ENCODE data around the gene TMEM184B. TPM values are rescaled to one million over a fixed set of nuclear protein-coding genes. Genes with fewer than 3 reads are reported as not detected.
A peak's percentile ranks its signal among the peaks of the same experiment; 100 is the strongest.
"Not testable (repeated sequence)": the region's sequence is repeated elsewhere in the genome, so short reads cannot be mapped to it uniquely, and the experiment has no call there.

TMEM184B gene
- total RNA-seq, 1 donor from 2014 or later, result 26.5 TPM

DNA sequence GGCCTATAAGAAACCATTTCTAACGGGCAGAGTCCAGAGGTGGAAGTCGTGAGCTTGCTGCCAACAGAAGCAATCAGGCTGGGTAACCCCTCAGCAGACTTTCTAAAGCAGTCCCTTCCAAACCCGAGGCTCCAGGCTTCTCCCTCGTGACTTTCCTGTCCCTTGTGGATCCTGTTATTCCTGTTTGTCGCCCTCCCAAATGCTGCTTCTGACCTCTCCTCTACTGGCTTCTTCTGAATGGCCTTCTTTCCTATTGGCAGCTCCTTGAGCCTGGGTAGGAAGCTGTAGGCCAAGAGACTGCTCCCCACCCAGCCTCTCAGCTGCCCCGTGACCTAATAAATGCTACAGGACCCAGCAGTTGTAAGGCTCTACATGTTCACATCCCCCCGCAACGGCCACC lies 36.0 kb downstream of the TMEM184B start:
- no peak overlapping the region for H3K27ac ChIP-seq
- Mint-ChIP-seq H3K4me3 (no peak overlapping the region), H3K27ac (no peak overlapping the region), H3K27me3 (ENCODE audit: insufficient read depth, low read depth) (no peaks in the 10 kb centered on the region), H3K9me3 (no peaks in the 10 kb centered on the region), H3K36me3 (peaks cover 24% of the 10 kb centered on the region), H3K4me1 (peaks cover 27% of the 10 kb centered on the region)
- TF ChIP-seq, protein P1, sequence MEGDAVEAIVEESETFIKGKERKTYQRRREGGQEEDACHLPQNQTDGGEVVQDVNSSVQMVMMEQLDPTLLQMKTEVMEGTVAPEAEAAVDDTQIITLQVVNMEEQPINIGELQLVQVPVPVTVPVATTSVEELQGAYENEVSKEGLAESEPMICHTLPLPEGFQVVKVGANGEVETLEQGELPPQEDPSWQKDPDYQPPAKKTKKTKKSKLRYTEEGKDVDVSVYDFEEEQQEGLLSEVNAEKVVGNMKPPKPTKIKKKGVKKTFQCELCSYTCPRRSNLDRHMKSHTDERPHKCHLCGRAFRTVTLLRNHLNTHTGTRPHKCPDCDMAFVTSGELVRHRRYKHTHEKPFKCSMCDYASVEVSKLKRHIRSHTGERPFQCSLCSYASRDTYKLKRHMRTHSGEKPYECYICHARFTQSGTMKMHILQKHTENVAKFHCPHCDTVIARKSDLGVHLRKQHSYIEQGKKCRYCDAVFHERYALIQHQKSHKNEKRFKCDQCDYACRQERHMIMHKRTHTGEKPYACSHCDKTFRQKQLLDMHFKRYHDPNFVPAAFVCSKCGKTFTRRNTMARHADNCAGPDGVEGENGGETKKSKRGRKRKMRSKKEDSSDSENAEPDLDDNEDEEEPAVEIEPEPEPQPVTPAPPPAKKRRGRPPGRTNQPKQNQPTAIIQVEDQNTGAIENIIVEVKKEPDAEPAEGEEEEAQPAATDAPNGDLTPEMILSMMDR (IDR thresholded peaks at IDR 0.05), result no peak
- no peak for TF ChIP-seq EZH2phosphoT487 (IDR thresholded peaks at IDR 0.05)
- TF ChIP-seq EZH2 (IDR thresholded peaks at IDR 0.05), result no peak
- no peaks in the 10 kb centered on the region for H3K79me2 ChIP-seq (ENCODE audit: low read depth)
- no peaks in the 10 kb centered on the region for H4K20me1 ChIP-seq (ENCODE audit: low read depth)
- H3K9ac ChIP-seq, result no peak overlapping the region
- H3K9me3 ChIP-seq (ENCODE audit: low read depth), result no peaks in the 10 kb centered on the region
- H3K4me3 ChIP-seq, result no peak overlapping the region
- H3K36me3 ChIP-seq, result no peaks in the 10 kb centered on the region
- no peak for DNase-seq (ENCODE audit: low spot score)
- no peaks in the 10 kb centered on the region for H3K27me3 ChIP-seq
- H3K4me1 ChIP-seq, result peaks cover 13% of the 10 kb centered on the region
- no peak overlapping the region for H3K4me2 ChIP-seq
- H2AFZ ChIP-seq (replicated peaks), result no peak overlapping the region
- peaks cover 20% of the 10 kb centered on the region for H3F3A ChIP-seq (ENCODE audit: low read depth)

DNA sequence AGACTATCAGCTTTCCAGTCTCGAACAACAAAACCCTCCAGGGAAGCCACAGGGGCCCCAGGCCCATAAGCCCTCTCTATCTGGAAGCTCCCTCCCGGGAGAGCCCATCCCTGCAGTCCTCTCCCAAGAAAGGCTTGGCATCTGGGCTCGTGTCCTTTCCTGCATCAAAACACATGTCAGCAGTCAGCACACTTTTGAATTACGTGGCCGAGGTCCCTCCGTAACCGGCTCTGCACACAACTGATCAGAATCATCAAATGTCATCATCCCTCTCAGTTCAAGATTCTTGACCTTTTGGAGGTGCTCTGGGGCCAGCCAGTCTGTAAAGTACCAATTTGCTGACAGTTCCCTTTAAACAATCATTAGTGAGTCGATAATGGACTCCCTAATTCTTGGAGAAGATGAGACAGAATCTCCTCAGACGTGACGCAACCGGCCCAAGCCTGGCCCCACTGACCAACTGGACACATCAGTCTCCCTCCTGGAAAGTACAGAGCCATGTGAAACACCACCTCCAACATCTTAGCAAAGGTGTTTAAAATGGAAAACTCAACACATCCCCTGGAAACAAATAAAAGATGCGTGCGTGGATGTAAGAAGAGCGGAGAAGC lies 37.5 kb downstream of the TMEM184B start:
- H3K4me3 ChIP-seq, result no peak overlapping the region
- peaks cover 35% of the 10 kb centered on the region for H3K36me3 Mint-ChIP-seq
- no peaks in the 10 kb centered on the region for H3K9me3 ChIP-seq (ENCODE audit: low read depth)
- no peak overlapping the region for H3K27ac ChIP-seq
- no peaks in the 10 kb centered on the region for H3K9me3 Mint-ChIP-seq
- H2AFZ ChIP-seq (replicated peaks), result no peak overlapping the region
- DNase-seq (ENCODE audit: low spot score), result no peak
- no peaks in the 10 kb centered on the region for H4K20me1 ChIP-seq (ENCODE audit: low read depth)
- no peaks in the 10 kb centered on the region for H3K36me3 ChIP-seq
- peaks cover 17% of the 10 kb centered on the region for H3K4me1 Mint-ChIP-seq
- H3K4me2 ChIP-seq, result no peak overlapping the region
- H3K27ac Mint-ChIP-seq, result peak overlapping the region; percentile 36
- H3K4me1 ChIP-seq, result peaks cover 5% of the 10 kb centered on the region
- H3K27me3 ChIP-seq, result no peaks in the 10 kb centered on the region
- peaks cover 8% of the 10 kb centered on the region for H3F3A ChIP-seq (ENCODE audit: low read depth)
- no peak for TF ChIP-seq EZH2 (IDR thresholded peaks at IDR 0.05)
- TF ChIP-seq EZH2phosphoT487 (IDR thresholded peaks at IDR 0.05), result no peak
- TF ChIP-seq, protein P1 (IDR thresholded peaks at IDR 0.05), result no peak
- H3K9ac ChIP-seq, result no peak overlapping the region
- H3K4me3 Mint-ChIP-seq, result no peak overlapping the region
- H3K79me2 ChIP-seq (ENCODE audit: low read depth), result no peaks in the 10 kb centered on the region
- H3K27me3 Mint-ChIP-seq (ENCODE audit: insufficient read depth, low read depth), result no peaks in the 10 kb centered on the region

DNA sequence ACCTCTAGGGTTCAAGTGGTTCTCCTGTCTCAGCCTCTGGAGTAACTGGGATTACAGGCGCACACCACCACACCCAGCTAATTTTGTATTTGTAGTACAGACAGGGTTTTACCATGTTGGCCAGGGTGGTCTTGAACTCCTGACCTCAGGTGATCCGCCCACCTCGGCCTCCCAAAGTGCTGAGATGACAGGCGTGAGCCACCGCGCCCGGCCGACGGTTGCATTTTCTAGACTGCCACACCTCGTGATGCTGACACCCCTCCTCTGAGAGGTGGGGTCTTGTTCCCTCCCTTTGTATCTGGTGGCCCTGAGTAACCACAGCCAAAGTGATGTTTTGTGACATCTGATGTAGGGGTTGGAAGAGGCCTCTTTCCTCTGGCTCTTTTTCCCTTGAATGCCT lies 39.0 kb downstream of the TMEM184B start:
- not testable (repeated sequence) for DNase-seq (ENCODE audit: low spot score); H3K27me3 Mint-ChIP-seq (ENCODE audit: insufficient read depth, low read depth); H2AFZ ChIP-seq (replicated peaks); H3K27me3 ChIP-seq; H4K20me1 ChIP-seq (ENCODE audit: low read depth); H3K27ac Mint-ChIP-seq; H3K4me3 ChIP-seq; H3K79me2 ChIP-seq (ENCODE audit: low read depth); H3F3A ChIP-seq (ENCODE audit: low read depth); H3K4me1 ChIP-seq; H3K36me3 ChIP-seq; H3K9ac ChIP-seq; H3K4me1 Mint-ChIP-seq; H3K27ac ChIP-seq; H3K9me3 Mint-ChIP-seq; H3K9me3 ChIP-seq (ENCODE audit: low read depth); H3K4me2 ChIP-seq; H3K4me3 Mint-ChIP-seq
- H3K36me3 Mint-ChIP-seq, result peaks cover 30% of the 10 kb centered on the region

DNA sequence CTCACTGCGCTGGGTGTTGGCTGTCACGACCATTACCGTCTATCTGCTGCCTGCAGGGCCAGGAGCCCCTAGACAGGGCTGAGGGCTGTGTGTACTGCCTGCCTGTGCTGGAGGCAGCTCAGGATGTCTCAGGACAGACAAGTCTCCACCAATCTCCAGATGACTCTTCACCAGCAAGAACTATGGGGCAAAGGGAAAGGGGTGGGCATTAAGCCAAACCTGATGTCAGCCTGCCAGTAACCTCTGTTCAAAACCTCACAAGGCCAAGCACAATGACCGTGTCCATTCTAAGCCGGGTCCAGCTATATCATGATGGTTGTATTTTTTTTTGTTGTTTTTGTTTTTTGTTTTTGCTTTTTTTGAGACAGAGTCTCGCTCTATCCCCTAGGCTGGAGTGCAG lies 39.4 kb downstream of the TMEM184B start:
- no peaks in the 10 kb centered on the region for H3F3A ChIP-seq (ENCODE audit: low read depth)
- H3K9me3 Mint-ChIP-seq, result no peaks in the 10 kb centered on the region
- no peaks in the 10 kb centered on the region for H3K27me3 ChIP-seq
- no peak for DNase-seq (ENCODE audit: low spot score)
- no peak overlapping the region for H2AFZ ChIP-seq (replicated peaks)
- peaks cover 3% of the 10 kb centered on the region for H4K20me1 ChIP-seq (ENCODE audit: low read depth)
- peaks cover 7% of the 10 kb centered on the region for H3K4me1 ChIP-seq
- H3K36me3 Mint-ChIP-seq, result peaks cover 33% of the 10 kb centered on the region
- H3K9ac ChIP-seq, result no peak overlapping the region
- TF ChIP-seq EZH2 (IDR thresholded peaks at IDR 0.05) (no peak), EZH2phosphoT487 (IDR thresholded peaks at IDR 0.05) (no peak)
- TF ChIP-seq, protein P1 (IDR thresholded peaks at IDR 0.05), result no peak
- no peaks in the 10 kb centered on the region for H3K27me3 Mint-ChIP-seq (ENCODE audit: insufficient read depth, low read depth)
- H3K9me3 ChIP-seq (ENCODE audit: low read depth), result no peaks in the 10 kb centered on the region
- H3K27ac Mint-ChIP-seq, result no peak overlapping the region
- H3K4me3 Mint-ChIP-seq, result no peak overlapping the region
- H3K4me2 ChIP-seq, result no peak overlapping the region
- H3K79me2 ChIP-seq (ENCODE audit: low read depth), result no peaks in the 10 kb centered on the region
- H3K4me3 ChIP-seq, result no peak overlapping the region
- no peaks in the 10 kb centered on the region for H3K36me3 ChIP-seq
- no peak overlapping the region for H3K27ac ChIP-seq
- H3K4me1 Mint-ChIP-seq, result peaks cover 7% of the 10 kb centered on the region
